Measurements from ENCODE around the gene C11orf65. TPM values are rescaled to one million over a fixed set of nuclear protein-coding genes. Genes with fewer than 3 reads are reported as not detected.

Gene C11orf65
- total RNA-seq, 2 experiments from 2014 or later: 1.4 to 1.7 TPM

DNA sequence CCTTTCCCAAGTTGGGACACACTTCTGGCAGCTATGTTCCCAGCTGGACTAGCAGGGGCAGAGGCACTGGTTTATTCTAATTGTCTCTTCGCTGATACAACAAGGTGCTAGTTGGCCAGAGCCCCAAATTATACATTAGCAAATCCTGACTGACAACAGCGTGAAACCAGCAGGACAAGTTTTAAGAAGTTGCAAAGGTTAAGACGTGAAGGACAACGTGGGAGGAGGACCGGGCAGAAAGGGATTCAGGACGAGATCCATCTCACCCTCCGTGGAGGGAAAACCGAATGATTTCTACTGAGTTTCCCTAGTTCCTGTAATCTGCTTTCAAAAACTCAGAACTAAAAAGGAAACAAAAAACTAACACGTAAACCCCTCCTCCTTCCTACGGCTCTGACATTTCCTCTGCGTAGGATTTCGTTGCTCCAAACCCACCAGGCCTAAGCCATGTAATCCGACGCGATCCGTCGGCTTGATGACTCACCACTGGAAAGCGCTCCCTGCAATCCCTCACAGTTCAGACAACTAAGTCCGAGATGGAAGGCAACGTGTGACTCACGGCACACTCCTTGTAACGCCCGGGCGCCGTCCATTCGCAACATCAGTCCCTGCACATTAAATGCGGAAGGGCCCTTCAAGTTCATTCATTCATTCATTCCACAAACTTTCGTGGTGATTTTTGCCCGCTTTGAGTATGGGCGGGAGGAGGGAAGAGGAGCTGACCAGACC lies 30.2 kb upstream of the C11orf65 start:
- POLR2A ChIA-PET: interaction anchor here (0.6 kb wide), 1 partner anchor 19 kb away, joined by 3 read pairs; no protein-coding TSS in a partner anchor
- Mint-ChIP-seq H3K4me3 (peak overlapping the region; percentile 97), H3K27me3 (no peaks in the 10 kb centered on the region), H3K4me1 (peaks cover 34% of the 10 kb centered on the region), H3K36me3 (ENCODE audit: low read depth) (peaks cover 16% of the 10 kb centered on the region), H3K27ac (peak overlapping the region; percentile 100), H3K9me3 (no peaks in the 10 kb centered on the region)
- CTCF ChIA-PET: interaction anchor here (1.7 kb wide), 1 partner anchor 8 kb away, joined by 3 read pairs; no protein-coding TSS in a partner anchor
- peak; percentile 69 for DNase-seq

DNA sequence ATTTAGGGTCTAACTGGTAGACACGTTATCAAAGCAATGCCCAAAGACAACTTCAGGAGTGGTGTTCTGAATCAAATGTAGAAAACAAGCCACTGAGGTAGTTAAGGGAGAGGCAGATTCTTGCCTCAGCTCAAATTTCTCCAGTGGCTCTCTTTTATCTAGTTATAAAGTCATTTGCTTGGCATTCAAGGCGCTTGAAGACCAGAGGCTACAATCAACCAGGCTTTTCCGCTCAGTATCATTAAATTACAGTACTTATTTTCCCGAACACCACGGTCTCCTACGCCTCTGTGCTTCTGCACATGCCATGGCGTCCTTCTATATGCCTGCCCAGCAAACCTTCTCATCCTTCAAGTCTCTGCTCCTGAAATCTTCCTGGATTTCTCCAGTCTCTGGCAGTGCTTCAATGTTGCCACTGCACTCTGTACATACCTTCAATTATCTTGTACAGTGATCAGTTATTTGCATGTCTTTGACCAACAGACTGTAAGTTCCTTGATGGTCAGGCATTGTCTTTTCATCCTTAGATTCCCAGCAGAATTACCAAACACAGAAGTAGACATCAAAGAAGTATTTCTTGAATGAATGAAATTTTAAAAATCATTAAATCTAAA lies 29.4 kb upstream of the C11orf65 start:
- DNase-seq: no peak
- ChIA-PET POLR2A (interaction anchor here (0.6 kb wide), 1 partner anchor 61 kb away, joined by 4 read pairs; no protein-coding TSS in a partner anchor), CTCF (no interaction called here)
- Mint-ChIP-seq H3K4me3 (peak overlapping the region; percentile 97), H3K4me1 (peaks cover 38% of the 10 kb centered on the region), H3K9me3 (no peaks in the 10 kb centered on the region), H3K27me3 (no peaks in the 10 kb centered on the region), H3K36me3 (ENCODE audit: low read depth) (peaks cover 21% of the 10 kb centered on the region), H3K27ac (peak overlapping the region; percentile 100)

DNA sequence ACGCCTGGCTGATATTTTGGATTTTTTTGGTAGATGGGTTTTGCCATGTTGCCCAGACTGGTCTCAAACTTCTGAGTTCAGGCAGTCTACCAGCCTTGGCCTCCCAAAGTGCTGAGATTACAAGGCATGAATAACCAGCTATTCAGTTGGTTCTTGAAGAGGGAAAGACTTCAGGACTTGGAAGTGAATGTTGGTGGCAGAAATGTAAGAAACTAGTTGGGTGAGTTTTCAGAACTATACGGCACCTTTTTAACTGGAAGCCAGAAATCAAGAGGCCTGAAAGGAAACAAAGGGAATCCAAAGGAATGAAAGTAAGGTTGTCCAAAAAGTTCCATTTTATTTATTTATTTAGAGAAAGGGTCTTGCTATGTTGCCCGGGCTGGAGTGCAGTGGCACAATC lies 28.0 kb upstream of the C11orf65 start:
- Mint-ChIP-seq H3K4me3 (no peak overlapping the region), H3K4me1 (peaks cover 38% of the 10 kb centered on the region), H3K27ac (no peak overlapping the region), H3K9me3 (no peaks in the 10 kb centered on the region), H3K27me3 (no peaks in the 10 kb centered on the region), H3K36me3 (ENCODE audit: low read depth) (peaks cover 24% of the 10 kb centered on the region)
- POLR2A ChIA-PET: no interaction called here
- CTCF ChIA-PET: no interaction called here
- DNase-seq: no peak

DNA sequence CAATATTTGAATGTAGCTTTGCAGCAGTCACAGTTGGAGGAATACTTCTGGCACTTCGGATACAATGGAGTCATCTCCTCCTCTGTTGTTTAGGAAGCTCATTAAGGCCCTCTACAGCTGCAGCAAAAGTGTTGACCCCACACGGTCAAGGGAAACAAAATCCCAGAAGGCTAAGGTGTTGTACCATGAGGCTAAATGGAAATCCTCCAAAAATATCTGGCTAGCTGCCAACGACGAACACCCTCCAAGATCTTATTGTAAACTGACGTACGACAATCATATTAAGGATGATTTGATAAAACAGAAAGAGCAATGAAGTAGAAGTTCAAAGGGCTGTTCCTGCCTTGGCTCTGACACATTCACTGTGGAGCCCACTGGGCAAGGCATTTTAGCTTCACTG lies 26.9 kb upstream of the C11orf65 start:
- Mint-ChIP-seq H3K36me3 (ENCODE audit: low read depth) (peaks cover 28% of the 10 kb centered on the region), H3K27me3 (no peaks in the 10 kb centered on the region), H3K27ac (no peak overlapping the region), H3K4me3 (no peak overlapping the region), H3K4me1 (peaks cover 34% of the 10 kb centered on the region), H3K9me3 (no peaks in the 10 kb centered on the region)
- DNase-seq: no peak
- CTCF ChIA-PET: no interaction called here
- POLR2A ChIA-PET: no interaction called here

DNA sequence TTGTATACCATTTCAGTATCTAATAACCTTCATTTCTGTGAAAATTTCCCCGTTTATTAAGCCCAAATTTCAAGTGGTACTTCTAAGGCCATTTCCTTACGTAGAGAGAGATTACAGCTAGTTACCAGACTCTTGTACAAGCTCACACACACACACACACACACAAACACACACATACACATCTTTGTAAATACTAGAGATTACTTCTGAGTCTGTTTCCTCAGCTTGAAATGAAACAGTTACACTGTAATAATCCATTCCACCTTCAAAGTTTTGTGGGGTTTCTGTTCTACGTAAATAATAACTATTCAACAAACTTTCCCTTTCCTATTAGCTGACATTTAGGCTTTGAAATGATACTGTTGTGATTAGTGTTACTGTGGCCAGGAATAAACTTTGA lies 24.6 kb upstream of the C11orf65 start:
- no peak for DNase-seq
- Mint-ChIP-seq H3K9me3 (no peaks in the 10 kb centered on the region), H3K27ac (no peak overlapping the region), H3K4me1 (peaks cover 20% of the 10 kb centered on the region), H3K27me3 (no peaks in the 10 kb centered on the region), H3K36me3 (ENCODE audit: low read depth) (peaks cover 42% of the 10 kb centered on the region), H3K4me3 (no peak overlapping the region)
- CTCF ChIA-PET: no interaction called here
- POLR2A ChIA-PET: no interaction called here

DNA sequence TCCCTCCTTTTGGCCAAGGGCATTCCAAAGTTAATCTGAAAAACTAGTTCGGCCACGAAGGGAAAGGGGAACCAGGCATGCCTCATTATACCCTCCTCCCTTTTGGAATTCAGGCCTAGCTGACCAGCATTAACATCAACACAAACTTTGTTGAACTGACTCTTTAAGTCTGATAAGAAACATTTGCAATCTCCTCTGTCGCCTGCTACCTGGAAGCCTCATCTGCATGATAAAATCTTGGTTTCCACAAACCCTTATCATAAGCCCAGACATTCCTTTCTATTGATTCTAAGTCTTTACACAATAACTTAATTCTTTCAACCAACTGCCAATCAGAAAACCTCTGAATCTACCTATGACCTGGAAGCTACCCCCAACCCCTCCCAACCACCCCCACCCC lies 19.5 kb upstream of the C11orf65 start:
- no peaks in the 10 kb centered on the region for H3K9me3 Mint-ChIP-seq
- CTCF ChIA-PET: no interaction called here
- POLR2A ChIA-PET: no interaction called here
- H3K4me3 Mint-ChIP-seq: no peak overlapping the region
- H3K36me3 Mint-ChIP-seq (ENCODE audit: low read depth): peaks cover 55% of the 10 kb centered on the region
- no peak for DNase-seq
- no peaks in the 10 kb centered on the region for H3K27me3 Mint-ChIP-seq
- H3K27ac Mint-ChIP-seq: no peak overlapping the region
- peaks cover 5% of the 10 kb centered on the region for H3K4me1 Mint-ChIP-seq

DNA sequence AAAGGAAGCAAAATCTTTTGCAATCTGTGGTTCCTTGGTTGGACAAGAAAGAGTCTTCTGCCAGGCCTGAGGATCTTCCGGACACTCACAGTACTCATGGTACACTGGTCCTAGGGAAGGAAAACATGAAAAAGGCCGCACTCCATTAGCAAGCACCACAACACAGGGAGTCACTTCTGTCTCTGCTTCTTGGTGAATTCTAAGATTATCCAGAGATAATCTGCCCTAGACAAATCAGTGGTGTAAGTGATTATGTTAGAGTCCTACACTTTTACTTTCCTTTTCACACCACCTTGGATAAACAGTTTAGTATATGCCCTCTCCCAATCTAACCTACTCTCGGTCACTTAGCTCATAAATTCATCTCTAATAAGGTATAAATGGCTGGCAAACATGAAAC lies 19.0 kb upstream of the C11orf65 start:
- ChIA-PET POLR2A (no interaction called here), CTCF (no interaction called here)
- Mint-ChIP-seq H3K4me3 (no peak overlapping the region), H3K27me3 (no peaks in the 10 kb centered on the region), H3K9me3 (no peaks in the 10 kb centered on the region), H3K36me3 (ENCODE audit: low read depth) (peaks cover 56% of the 10 kb centered on the region), H3K4me1 (peaks cover 4% of the 10 kb centered on the region), H3K27ac (peak overlapping the region; percentile 9)
- DNase-seq: no peak

DNA sequence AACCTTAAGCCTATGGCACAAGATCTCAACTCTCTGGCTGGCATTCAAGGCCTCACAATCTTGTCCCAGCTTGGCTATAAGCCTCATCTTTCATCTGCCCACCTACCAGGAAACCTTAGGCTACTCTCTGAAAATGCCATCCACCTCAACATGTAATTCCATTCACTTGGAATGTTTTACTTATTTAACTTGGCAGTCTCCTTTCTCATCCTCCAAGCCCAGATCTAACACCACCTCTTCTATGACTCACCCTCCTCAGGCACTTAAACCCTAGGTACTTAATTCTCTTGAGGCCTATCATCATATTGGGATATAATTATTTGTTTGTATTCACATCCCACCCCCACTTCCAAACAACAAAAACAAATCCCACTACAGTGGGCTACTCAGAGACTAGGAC lies 15.8 kb upstream of the C11orf65 start:
- H3K9me3 Mint-ChIP-seq: no peaks in the 10 kb centered on the region
- peaks cover 4% of the 10 kb centered on the region for H3K4me1 Mint-ChIP-seq
- H3K27ac Mint-ChIP-seq: no peak overlapping the region
- no peak for DNase-seq
- ChIA-PET POLR2A (no interaction called here), CTCF (no interaction called here)
- H3K36me3 Mint-ChIP-seq (ENCODE audit: low read depth): peaks cover 50% of the 10 kb centered on the region
- no peak overlapping the region for H3K4me3 Mint-ChIP-seq
- H3K27me3 Mint-ChIP-seq: no peaks in the 10 kb centered on the region

DNA sequence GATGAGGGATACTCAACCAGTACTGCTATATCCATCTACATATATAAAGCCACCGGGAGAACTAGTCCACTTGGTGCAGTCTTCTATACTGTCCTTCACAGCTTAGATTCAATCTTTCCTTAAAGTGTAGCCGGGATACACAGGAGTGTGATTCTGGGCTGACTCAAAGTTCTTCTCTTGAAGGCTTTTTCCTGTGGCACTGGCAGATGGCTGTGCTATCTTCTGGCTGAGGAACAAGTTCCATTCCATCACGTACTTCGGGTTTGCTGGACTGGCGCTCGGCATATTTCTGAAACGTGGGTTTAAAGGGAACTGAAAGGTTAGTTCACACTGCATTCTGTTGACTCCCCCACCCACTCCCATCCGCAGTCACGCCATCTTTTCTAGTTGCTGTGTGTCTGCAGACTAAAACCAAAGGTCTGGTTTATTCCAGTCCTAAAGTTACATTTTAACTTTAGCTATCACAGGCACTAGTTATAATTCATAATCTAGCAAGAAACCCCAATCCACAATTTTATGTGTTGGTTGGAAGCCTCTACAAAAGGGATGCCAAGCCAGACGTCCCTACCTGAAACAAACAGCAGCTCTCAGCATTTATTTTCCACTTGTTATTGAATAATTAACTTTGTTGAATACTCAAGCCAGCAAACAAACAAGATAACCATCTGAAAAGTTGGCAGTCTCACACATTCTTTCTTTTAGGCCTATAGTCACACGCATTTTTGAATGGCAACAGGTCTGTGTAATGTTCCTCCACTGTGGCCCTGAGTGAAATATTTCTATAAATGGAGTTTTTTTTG lies 7.5 kb upstream of the C11orf65 start:
- Mint-ChIP-seq H3K9me3 (no peaks in the 10 kb centered on the region), H3K4me1 (no peaks in the 10 kb centered on the region), H3K27me3 (no peaks in the 10 kb centered on the region), H3K27ac (no peak overlapping the region), H3K36me3 (ENCODE audit: low read depth) (peaks cover 25% of the 10 kb centered on the region), H3K4me3 (no peak overlapping the region)
- CTCF ChIA-PET: no interaction called here
- POLR2A ChIA-PET: no interaction called here
- DNase-seq: no peak

DNA sequence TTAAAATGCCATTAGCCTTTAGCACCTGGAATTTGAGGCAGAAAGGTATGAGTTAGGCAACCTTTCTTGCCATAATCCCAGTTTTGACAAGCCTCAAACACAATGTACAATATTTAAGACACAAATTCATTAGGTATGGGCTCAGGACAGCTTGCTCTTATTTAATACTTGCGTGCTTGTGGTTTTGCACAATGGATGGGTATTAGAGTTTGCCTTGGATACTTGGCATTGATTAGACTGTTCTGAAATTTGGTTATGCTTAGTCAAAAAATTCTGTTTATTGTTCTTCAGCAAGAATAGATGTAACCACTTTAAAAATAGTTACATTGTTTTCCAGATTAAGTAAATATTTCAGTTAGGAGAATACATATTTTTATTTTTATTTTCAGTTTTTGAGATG lies 5.4 kb upstream of the C11orf65 start:
- Mint-ChIP-seq H3K4me1 (peaks cover 6% of the 10 kb centered on the region), H3K27ac (no peak overlapping the region), H3K36me3 (ENCODE audit: low read depth) (peaks cover 17% of the 10 kb centered on the region), H3K27me3 (no peaks in the 10 kb centered on the region), H3K9me3 (no peaks in the 10 kb centered on the region), H3K4me3 (no peak overlapping the region)
- DNase-seq: no peak
- CTCF ChIA-PET: interaction anchor here (1.0 kb wide), 1 partner anchor 9 kb away, joined by 4 read pairs; no protein-coding TSS in a partner anchor
- POLR2A ChIA-PET: no interaction called here

DNA sequence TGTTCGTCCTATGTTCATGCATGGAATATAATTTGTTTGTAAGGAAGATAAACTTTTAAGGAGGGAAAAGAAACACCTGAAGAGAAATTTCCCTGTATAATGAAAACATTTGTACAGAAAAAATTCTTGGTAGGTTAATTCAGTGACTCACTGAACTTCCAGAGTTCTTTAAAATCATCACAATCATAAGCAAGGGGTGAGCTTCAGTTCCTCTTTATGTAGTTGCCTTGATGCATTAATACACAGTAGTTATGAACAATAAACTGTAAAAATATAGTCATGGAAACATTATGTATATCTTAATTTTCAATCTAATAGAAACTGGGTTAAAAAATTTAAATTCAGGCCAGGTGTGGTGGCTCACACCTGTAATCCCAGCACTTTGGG lies 1.1 kb upstream of the C11orf65 start:
- Mint-ChIP-seq H3K9me3 (no peaks in the 10 kb centered on the region), H3K27ac (peak overlapping the region; percentile 83), H3K4me3 (peak overlapping the region; percentile 95), H3K36me3 (ENCODE audit: low read depth) (peaks cover 7% of the 10 kb centered on the region), H3K27me3 (no peaks in the 10 kb centered on the region), H3K4me1 (peaks cover 24% of the 10 kb centered on the region)
- ChIA-PET CTCF (no interaction called here), POLR2A (no interaction called here)
- DNase-seq: no peak

DNA sequence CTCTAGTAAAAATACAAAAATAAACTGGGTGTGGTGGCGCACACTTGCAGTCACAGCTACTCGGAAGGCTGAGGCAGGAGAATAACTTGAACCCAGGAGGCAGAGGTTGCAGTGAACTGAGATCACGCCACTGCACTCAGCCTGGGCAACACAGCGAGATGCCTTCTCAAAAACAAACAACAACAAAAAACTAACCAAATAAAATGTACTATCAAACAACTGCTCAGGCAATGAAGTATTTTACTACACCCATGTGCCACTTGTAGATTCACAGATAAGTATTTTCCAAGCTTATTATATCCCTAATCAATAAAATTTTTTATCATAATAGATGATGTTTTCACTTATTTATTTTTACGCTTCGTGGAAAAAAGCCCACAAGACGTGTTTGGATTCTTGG lies 924 bp downstream of the C11orf65 start:
- Mint-ChIP-seq H3K4me1 (peaks cover 24% of the 10 kb centered on the region), H3K27me3 (no peaks in the 10 kb centered on the region), H3K36me3 (ENCODE audit: low read depth) (peaks cover 3% of the 10 kb centered on the region), H3K4me3 (peak overlapping the region; percentile 95), H3K9me3 (no peaks in the 10 kb centered on the region), H3K27ac (peak overlapping the region; percentile 99)
- ChIA-PET CTCF (interaction anchor here (1.0 kb wide), 1 partner anchor 243 kb away, joined by 3 read pairs; the partner anchor contains the start of gene ATM), POLR2A (interaction anchor here (0.6 kb wide), 2 partner anchors 103 to 242 kb away, joined by 3 read pairs; no protein-coding TSS in a partner anchor)
- DNase-seq: no peak

DNA sequence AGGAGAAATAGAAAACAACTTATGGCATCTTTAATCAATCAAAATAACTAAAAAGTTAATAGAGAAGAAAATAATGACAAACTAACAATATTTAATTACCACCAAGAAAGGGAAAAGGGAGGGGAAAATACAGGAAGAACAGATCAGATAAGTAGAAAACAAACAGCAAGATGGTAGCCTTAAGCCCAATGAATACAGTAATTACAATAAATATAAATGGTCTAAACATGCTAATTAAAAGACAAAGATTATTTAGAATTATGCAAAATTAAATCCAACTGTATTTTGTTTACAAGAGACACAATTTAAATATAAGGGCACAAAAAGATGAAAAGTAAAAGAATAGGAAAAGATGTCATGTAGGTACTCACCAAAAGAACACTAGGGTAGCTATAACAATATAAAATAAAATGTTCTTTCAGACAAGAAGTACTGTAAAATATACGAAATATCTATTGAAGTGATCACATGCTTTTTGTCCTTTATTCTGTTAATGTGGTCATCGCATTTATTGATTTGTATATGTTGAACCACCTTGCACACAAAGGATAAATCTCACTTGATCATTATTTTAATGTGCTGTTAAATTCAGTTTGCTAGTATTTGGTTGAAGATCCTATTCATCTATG lies 14.0 kb downstream of the C11orf65 start:
- Mint-ChIP-seq H3K27ac (no peak overlapping the region), H3K36me3 (ENCODE audit: low read depth) (peaks cover 6% of the 10 kb centered on the region), H3K9me3 (peaks cover 17% of the 10 kb centered on the region), H3K4me1 (peaks cover 6% of the 10 kb centered on the region), H3K4me3 (no peak overlapping the region), H3K27me3 (no peaks in the 10 kb centered on the region)
- POLR2A ChIA-PET: no interaction called here
- CTCF ChIA-PET: no interaction called here
- no peak for DNase-seq

All from activated CD4-positive, alpha-beta T cell treated with anti-CD3 and anti-CD28 coated beads, Interleukin-2, amount 10 ng/mL, durations not matched to agents 7 days and 5 days (primary cell).